GM18502 (cell line): ENCODE measurements around the gene FLT1.
A peak's percentile ranks its signal among the peaks of the same experiment; 100 is the strongest.

Experiments
- ATAC-seq: cut with Tn5 transposase; IDR thresholded peaks from one replicate; pipeline ENCODE4 v1.9.1; 2021; ENCODE audit warnings: mild to moderate bottlenecking; ENCODE audit not compliant: unreplicated experiment, poor library complexity

Gene FLT1

GRCh38 chr13:28327373-28328270 lies 167.3 kb downstream of the FLT1 start:
- ATAC-seq: no peak

- no peak for ATAC-seq
These were observed 168.9 kb downstream of the FLT1 start for GRCh38 chr13:28326056-28326455.

DNA sequence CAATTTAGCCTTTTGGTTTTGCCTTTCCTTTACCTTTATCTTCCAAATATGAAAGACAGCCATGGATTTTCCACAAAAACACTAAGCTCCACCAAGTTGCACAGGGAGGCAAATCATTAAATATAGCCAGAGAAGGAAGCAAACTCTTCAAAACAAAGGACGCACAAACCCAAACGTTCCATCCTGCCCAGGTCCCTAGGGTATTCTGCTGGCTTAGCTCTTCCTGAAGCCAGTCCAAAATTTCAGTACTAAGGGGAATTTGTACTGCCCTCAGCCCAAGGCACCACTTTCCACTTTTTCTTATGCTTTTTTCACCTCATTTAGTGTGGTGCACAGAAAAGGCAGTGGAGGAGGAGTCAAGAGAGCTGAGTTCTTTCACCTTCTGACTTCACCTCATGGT lies 169.9 kb downstream of the FLT1 start:
- no peak for ATAC-seq

DNA sequence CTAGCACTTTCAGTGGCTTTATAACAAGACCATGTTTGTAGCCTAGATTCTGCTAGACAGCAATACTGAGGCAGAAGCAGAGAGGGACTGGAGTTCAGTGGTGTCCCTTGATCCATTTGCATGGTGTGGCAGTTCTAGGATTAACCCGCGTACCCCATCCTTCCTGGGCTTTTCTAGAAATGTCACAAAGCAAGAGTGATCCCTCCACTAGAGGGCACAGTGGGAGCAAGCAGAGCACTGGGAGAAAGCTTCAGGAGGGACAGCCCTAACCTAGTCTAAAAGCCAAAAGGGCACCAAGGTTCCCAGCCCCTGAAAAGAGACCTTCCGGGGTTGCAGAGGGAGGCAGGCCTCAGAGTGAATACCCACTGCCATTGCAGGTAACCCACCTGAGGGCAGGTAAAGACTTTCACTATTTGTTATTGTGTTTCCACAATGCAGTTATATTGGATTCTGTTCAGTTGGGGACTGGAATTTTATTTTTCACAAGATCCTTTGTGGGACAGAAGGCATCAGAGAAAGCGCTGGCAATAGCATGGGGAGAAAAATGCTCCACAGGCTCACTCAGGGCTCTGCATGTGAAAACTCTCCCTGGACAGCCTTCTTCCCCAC lies 170.6 kb downstream of the FLT1 start:
- ATAC-seq: no peak

DNA sequence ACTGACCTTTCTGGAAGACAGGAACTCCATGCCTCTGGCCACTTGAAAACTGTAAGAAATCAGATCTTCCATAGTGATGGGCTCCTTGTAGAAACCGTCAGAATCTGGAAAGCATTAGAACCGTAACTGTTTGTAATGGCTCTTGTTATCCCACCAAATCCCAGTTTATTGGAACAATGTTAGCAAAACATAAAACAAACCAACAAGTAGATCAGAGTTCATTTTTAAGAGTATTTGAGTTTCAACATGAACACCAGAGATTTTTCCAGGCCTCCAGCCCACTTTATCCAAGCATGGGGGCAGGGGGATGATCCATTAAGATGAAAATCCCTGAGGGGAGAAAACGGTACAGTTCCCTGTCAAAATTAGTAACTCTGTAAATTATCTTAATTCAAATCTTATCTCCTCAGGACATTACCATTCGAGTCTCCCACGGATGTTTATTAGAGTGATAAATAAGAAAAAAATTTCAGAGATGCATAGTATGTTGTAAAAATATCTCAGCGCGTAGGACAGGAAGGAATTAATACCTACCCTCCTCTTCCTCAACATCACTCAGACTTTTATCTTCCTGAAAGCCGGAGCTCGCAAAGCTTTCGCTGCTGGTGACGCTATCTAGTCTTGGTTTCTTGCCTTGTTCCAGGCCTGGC lies 172.5 kb downstream of the FLT1 start:
- no peak for ATAC-seq

GRCh38 chr13:28321756-28322155 lies 173.2 kb downstream of the FLT1 start:
- no peak for ATAC-seq

DNA sequence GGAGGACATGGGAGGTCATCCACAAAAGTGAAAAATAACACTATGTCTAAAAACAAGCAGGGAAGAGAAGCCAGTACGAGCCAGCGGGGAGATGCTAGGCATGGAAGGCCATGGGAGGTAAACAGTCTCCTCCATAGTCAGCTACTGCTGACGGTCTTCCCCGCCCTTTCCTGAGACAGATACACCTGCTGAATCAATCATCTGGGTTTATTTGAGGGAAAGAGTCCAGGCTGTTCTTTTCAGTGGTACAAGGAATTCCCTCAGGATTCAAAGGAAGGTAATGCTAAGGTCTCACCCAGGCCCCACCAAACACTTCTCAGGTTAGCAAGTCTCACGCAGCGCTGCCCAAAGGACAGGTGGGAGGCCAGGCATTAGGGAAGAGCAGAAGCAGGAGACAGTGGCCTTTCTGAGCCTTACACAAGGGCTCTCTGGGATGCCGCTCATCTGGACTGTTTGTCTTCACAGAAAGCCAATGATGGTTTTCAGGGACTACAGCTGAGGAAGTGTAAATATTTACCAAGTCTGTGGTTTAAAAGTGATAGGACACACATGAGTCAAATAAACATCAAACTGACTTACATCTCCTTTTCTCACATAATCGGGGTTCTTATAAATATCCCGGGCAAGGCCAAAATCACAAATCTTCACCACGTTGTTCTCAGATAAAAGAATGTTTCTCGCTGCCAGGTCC lies 173.9 kb downstream of the FLT1 start:
- no peak for ATAC-seq

DNA sequence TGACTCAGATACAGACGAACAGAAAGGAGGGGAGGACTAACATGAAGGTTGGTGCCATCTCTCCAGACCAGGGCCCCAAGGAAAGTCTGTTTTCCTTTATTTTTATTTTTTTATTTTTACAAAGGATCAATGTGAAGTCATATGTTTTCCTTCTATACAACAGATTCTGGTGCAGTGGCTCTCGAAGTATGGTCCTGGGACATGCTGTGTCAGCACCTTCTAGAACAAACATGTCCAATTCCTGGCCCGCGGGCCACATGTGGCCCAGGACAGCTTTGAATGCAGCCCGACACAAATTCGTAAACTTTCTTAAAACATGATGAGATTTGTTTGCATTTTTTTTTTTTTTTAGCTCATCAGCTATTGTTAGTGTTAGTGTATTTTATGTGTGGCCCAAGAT lies 174.7 kb downstream of the FLT1 start:
- no peak for ATAC-seq

- no peak for ATAC-seq
These were observed 175.4 kb downstream of the FLT1 start for GRCh38 chr13:28319528-28319927.

DNA sequence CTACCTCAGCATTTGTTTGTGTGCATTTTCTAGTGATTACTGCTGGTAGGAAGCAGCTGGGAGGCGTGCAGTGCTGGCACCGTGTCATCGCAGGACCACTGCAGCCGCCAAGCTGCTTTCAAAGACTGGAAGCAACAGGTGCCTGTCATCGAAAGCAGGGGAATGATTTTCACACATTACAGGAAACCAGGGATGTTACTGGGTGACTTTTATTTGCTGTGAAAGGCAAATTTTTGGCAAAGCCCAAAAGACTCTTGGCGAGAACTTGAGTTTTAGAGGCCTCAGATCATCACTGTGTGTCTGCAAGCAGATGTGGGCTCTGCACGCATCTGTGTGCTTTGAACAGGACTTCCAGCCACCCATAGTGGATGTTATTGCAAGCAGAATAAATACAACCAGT lies 176.4 kb downstream of the FLT1 start:
- no peak for ATAC-seq

- ATAC-seq: no peak
These were observed 178.1 kb downstream of the FLT1 start for GRCh38 chr13:28316836-28317235.

DNA sequence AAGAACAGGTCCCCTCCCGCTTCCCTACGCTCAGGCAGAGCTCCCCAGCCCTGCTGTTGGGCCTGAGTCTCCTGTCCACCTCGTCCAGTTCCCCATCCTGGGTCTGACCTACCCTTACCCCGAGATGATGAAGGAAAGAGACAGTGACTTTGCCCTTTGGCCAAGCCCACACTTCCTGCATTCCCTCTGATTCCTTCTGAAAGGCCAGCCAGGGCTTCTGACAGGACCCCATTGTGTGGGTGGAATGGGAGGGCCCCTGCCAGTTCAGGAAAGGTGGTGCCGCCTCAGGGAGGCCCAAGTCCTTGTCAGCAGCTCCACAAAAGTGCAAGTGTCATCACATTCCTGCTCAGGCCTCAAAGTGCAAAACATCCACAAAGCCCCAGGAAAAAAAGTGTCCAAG lies 178.8 kb downstream of the FLT1 start:
- no peak for ATAC-seq

DNA sequence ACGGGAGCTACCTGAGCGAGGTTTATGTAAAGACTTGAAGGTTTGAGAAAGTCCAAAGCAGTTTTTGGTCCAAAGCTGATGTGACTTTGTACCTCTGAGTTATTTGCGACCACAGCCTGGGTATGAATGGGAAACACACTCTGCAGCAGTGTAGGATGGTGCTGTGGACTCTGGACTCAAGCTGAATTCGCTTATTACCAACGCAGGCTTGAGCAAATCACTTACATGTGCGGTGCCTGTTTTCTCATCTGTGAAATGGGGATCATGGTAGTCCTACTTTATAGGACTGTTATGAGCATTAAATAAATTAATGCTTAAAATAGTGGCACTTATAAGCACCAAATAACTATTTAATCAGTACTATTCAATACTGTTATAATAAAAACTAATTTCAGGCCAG lies 180.0 kb downstream of the FLT1 start:
- no peak for ATAC-seq

DNA sequence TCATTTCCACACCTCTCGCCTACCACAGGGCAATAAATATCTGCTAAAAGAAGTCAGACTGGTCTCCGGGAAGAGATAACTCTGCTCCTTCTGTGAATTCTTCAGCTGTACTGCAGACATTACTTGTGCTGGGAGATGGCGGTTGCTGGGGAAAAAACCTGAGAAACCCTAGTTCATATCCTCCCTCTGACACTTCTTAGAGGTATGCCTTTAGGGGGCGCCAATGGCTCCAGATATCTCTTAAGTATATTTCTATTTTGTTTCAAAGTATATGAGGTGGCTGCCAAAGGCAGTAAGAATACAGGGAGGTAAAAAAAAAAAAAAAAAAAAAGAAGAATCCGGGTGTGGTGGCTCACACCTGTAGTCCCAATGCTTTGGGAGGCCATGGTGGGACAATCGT lies 181.3 kb downstream of the FLT1 start:
- ATAC-seq: no peak

GRCh38 chr13:28306325-28306724 lies 188.6 kb downstream of the FLT1 start:
- ATAC-seq: no peak

DNA sequence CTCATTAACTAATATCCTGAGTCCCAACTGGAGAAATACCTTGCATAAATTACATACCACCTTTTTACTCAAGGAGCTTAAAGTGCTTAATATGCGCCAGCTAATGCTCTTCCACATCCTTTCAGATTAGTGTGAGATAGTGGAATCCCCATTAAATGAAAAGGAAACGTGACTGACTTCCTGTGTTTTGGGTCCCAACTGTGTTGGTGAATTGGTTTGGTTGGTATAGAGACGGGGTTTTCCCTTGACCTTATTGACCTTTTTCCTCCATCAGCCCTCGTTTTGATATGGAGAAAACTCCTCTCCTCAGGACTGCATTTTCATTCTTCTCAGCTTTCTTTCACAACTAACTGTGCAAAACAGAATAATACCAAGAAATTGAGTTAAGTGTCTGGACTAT lies 193.1 kb downstream of the FLT1 start:
- ATAC-seq: no peak

DNA sequence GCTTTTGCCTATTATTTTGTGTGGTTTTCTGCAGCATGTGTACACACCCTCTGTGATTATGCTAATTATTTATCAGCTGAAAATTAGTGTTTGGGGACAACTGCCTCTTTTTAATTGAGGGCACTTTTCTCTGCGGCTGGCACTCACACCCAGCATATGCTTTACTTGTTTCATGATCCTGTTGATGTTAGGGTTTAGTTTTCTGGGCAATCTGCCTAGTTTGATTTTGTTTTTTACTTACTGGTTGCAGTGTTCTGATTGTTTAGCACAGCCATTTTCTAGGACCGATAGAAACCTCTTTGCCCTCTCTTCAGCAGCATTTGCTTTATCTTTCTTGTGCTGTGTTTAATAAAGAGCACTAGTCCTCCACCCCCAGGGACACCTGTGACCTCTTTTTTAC lies 195.0 kb downstream of the FLT1 start:
- ATAC-seq: no peak

DNA sequence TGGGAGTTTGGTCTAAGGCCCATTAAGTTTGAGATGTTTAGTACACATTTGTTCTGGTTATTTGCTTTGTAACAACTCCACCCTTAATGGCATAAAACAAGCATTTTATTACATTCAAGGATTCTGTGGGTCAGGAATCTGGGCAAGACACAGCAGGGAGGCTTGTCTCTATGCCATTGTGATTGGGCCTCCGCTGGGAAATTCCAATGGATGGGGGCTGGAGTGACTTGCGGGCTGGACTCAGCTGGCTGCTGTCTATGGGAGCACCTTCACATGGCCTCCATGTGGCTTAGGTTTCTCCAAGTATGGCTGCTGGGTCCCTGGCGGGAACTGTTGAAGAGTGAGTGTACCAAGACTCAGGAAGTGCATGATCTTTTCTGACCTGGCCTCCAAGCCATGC lies 197.6 kb downstream of the FLT1 start:
- no peak for ATAC-seq

- peak; percentile 69 for ATAC-seq
These were observed 208.7 kb downstream of the FLT1 start for GRCh38 chr13:28286263-28286662.

DNA sequence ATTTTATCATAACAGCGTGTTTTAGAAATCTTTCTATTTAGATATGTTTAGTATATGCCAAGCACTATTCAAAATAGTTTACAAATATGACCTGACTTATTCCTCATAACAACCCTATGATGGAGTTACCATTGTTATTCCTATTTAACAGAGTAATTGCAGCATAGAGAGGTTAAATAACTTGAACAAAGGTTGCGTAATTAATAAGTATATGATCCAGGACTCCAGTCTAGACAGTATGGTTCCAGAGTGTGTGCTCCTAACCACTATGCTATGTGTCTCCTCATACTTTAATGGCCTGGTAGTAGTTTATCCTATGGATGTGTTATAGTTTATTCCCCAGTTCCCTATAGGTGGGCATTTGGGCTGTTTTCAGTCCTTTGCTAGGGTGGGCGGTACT lies 211.3 kb downstream of the FLT1 start:
- ATAC-seq: no peak

GRCh38 chr13:28282451-28282850 lies 212.5 kb downstream of the FLT1 start:
- ATAC-seq: no peak
